ENCODE measurements around the gene EREG. TPM values are rescaled to one million over a fixed set of nuclear protein-coding genes. Genes with fewer than 3 reads are reported as not detected.

EREG gene
- total RNA-seq, 1 donor from 2014 or later = 1.3 TPM

DNA sequence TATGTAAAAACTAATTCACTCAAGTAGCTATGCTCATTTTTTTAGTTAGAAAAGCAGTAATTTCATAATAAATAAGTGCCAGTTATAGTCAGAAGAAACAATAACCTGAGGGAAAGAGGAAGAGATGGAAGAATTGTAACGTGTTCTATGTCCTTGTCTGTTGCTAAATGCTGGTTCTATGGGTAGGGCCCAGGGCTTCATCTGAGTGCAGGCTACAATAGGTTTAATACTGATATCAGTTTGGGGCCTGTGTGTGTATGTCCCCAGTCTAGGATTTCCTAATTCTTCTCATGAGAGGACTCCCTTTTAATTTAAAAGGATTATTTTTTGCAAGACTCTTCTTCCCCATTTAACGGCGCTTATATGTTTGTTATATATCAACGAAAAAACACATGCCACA is 3.3 kb upstream of the EREG start:
- Mint-ChIP-seq H3K27ac (ENCODE audit: unreplicated experiment) (no peak overlapping the region), H3K27me3 (ENCODE audit: unreplicated experiment) (peaks cover 32% of the 10 kb centered on the region), H3K9me3 (ENCODE audit: unreplicated experiment) (no peaks in the 10 kb centered on the region)

DNA sequence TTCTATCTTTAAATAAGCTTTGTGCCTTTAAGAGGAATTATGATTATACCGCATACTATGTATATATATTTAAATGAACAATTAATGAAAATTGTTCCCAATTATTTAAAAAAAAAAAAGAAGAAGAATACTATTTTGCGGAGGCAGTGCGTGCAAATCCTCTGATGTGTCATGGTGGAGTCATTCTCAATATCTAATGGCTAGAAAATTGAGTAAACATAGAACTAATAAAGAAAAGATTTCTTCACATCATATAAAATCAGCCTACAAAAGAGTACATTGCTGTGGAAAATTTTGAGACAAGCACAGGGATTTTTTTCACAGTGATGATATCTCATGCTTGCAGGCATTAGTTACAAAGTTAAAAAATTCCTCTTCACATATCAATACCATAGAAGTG is 2.6 kb upstream of the EREG start:
- Mint-ChIP-seq H3K4me1 (ENCODE audit: unreplicated experiment) (peaks cover 27% of the 10 kb centered on the region), H3K27me3 (ENCODE audit: unreplicated experiment) (peaks cover 33% of the 10 kb centered on the region), H3K36me3 (ENCODE audit: unreplicated experiment) (no peaks in the 10 kb centered on the region), H3K9me3 (ENCODE audit: unreplicated experiment) (no peaks in the 10 kb centered on the region), H3K4me3 (ENCODE audit: unreplicated experiment) (no peak overlapping the region), H3K27ac (ENCODE audit: unreplicated experiment) (no peak overlapping the region)
- no peak for DNase-seq (ENCODE audit: extremely low spot score, unreplicated experiment)
- TF ChIP-seq, protein P1, sequence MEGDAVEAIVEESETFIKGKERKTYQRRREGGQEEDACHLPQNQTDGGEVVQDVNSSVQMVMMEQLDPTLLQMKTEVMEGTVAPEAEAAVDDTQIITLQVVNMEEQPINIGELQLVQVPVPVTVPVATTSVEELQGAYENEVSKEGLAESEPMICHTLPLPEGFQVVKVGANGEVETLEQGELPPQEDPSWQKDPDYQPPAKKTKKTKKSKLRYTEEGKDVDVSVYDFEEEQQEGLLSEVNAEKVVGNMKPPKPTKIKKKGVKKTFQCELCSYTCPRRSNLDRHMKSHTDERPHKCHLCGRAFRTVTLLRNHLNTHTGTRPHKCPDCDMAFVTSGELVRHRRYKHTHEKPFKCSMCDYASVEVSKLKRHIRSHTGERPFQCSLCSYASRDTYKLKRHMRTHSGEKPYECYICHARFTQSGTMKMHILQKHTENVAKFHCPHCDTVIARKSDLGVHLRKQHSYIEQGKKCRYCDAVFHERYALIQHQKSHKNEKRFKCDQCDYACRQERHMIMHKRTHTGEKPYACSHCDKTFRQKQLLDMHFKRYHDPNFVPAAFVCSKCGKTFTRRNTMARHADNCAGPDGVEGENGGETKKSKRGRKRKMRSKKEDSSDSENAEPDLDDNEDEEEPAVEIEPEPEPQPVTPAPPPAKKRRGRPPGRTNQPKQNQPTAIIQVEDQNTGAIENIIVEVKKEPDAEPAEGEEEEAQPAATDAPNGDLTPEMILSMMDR (IDR thresholded peaks at IDR 0.05) = no peak

More for the DNA sequence above, 3.3 kb upstream of the EREG start:
- H3K4me3 Mint-ChIP-seq (ENCODE audit: unreplicated experiment) = no peak overlapping the region
- TF ChIP-seq, protein P1 (IDR thresholded peaks at IDR 0.05) = no peak
- no peak for DNase-seq (ENCODE audit: extremely low spot score, unreplicated experiment)
- H3K36me3 Mint-ChIP-seq (ENCODE audit: unreplicated experiment) = no peaks in the 10 kb centered on the region
- H3K4me1 Mint-ChIP-seq (ENCODE audit: unreplicated experiment) = peaks cover 27% of the 10 kb centered on the region

DNA sequence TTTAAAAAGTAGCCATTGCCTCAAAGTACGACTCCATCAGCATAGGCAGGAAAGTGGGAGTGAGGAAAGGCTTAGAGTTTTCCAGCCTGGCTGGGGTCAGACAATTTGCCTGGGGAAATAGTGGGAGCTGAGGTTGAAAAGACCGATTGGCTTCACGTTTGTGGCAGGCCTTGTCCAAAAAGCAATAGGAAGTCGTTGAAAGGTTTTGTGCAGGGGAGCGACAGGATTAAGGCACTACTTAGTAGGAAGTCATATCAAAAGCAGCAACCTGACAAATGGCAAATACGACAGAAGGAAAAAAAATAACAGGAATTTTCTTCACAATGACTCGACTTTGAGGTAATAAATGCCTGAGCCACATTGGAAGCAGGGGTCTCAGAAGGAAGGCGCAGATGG is 691 bp upstream of the EREG start:
- Mint-ChIP-seq H3K4me1 (ENCODE audit: unreplicated experiment) (peaks cover 27% of the 10 kb centered on the region), H3K36me3 (ENCODE audit: unreplicated experiment) (no peaks in the 10 kb centered on the region), H3K27ac (ENCODE audit: unreplicated experiment) (peak overlapping the region; percentile 69), H3K27me3 (ENCODE audit: unreplicated experiment) (peaks cover 24% of the 10 kb centered on the region), H3K9me3 (ENCODE audit: unreplicated experiment) (no peaks in the 10 kb centered on the region), H3K4me3 (ENCODE audit: unreplicated experiment) (peak overlapping the region; percentile 77)
- TF ChIP-seq, protein P1 (IDR thresholded peaks at IDR 0.05) = no peak
- no peak for DNase-seq (ENCODE audit: extremely low spot score, unreplicated experiment)

DNA sequence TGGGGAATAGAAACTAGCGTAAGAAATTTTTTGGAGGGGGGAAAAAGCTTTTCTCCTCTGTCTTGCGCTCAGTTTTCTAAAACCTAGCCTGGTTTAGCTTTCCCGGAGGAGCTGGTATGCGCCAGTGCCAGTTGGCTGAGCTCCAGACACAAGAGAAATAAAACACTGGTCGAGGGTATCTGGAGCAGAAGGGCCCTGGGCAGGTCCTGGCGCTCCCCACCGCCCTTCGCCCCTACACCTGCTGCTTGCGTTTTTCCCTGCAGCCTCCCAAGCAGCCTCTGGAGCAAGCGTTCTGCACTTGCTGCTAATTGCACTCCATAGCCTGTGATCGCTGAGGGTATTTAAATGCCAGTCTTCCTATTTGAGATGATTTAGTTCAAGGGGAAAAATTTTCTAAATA is 816 bp downstream of the EREG start:
- H3K27me3 Mint-ChIP-seq (ENCODE audit: unreplicated experiment) = peaks cover 22% of the 10 kb centered on the region
- H3K4me3 Mint-ChIP-seq (ENCODE audit: unreplicated experiment) = peak overlapping the region; percentile 77
- no peaks in the 10 kb centered on the region for H3K9me3 Mint-ChIP-seq (ENCODE audit: unreplicated experiment)
- TF ChIP-seq, protein P1 (IDR thresholded peaks at IDR 0.05) = no peak
- no peak for DNase-seq (ENCODE audit: extremely low spot score, unreplicated experiment)
- no peaks in the 10 kb centered on the region for H3K36me3 Mint-ChIP-seq (ENCODE audit: unreplicated experiment)
- H3K4me1 Mint-ChIP-seq (ENCODE audit: unreplicated experiment) = peaks cover 27% of the 10 kb centered on the region
- H3K27ac Mint-ChIP-seq (ENCODE audit: unreplicated experiment) = peak overlapping the region; percentile 69

DNA sequence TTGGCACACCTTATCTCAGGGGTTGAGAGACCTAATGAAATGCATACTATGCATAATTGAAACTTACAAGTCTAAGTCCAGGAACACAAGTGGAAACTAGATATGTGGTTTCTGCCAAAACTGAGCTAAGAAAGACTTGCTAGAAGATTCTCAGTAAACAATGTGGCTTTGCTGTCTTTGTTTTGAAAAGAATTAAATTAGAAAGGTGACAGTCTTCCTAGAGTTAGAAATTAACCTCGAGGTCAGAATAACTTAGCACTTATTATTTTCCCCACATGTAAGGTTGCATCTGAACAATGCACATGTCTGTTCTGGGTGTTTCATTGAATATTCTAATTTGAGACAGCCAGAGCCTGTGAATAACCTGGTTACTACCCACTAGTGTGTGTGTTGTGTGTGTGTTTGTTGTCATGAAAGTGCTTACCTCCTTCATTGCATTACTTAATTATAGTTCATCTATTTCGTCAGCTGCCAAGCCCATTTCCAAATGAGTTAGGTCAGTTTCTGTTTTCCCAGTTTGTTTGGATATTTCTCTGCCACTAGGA is 1.5 kb downstream of the EREG start:
- Mint-ChIP-seq H3K27me3 (ENCODE audit: unreplicated experiment) (peaks cover 22% of the 10 kb centered on the region), H3K9me3 (ENCODE audit: unreplicated experiment) (no peaks in the 10 kb centered on the region), H3K36me3 (ENCODE audit: unreplicated experiment) (no peaks in the 10 kb centered on the region), H3K4me3 (ENCODE audit: unreplicated experiment) (peak overlapping the region; percentile 77), H3K27ac (ENCODE audit: unreplicated experiment) (no peak overlapping the region), H3K4me1 (ENCODE audit: unreplicated experiment) (peaks cover 29% of the 10 kb centered on the region)
- DNase-seq (ENCODE audit: extremely low spot score, unreplicated experiment) = no peak
- TF ChIP-seq, protein P1 (IDR thresholded peaks at IDR 0.05) = no peak

All from osteocyte (in vitro differentiated cells).